ENCODE data around the gene AP3S1. TPM values are rescaled to one million over a fixed set of nuclear protein-coding genes. Genes with fewer than 3 reads are reported as not detected.

Gene AP3S1
- polyA plus RNA-seq, 3 donors, result 30.2 to 86.1 (median 84.8) TPM

DNA sequence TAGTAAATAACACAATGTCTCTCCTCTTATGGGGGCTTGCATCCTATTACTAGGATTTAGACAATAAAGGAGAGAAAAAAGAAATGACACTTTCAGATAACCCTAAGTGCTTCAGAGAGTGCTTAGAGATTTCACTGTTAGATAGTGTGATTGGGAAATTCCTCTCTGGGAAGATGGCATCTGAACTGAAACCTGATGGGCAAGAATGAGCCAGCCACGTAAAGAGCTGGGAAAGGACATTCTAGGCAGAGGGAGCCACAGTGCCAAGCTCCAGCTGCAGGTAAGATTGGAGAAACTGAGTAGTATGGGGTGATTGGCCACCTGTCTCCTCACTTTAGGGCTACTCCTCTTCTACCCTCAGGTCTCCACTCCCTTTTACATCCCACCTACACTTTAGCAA lies 39.8 kb upstream of the AP3S1 start:
- peak overlapping the region in 2 of 7 donors; percentile 22 to 30 for H3K27ac Mint-ChIP-seq
- H3K36me3 ChIP-seq (replicated peaks in 1 of 2; ENCODE audit: control insufficient read depth in 1 of 2, insufficient read depth in 2 of 2, low read length in 2 of 2), result no peaks in the 10 kb centered on the region

DNA sequence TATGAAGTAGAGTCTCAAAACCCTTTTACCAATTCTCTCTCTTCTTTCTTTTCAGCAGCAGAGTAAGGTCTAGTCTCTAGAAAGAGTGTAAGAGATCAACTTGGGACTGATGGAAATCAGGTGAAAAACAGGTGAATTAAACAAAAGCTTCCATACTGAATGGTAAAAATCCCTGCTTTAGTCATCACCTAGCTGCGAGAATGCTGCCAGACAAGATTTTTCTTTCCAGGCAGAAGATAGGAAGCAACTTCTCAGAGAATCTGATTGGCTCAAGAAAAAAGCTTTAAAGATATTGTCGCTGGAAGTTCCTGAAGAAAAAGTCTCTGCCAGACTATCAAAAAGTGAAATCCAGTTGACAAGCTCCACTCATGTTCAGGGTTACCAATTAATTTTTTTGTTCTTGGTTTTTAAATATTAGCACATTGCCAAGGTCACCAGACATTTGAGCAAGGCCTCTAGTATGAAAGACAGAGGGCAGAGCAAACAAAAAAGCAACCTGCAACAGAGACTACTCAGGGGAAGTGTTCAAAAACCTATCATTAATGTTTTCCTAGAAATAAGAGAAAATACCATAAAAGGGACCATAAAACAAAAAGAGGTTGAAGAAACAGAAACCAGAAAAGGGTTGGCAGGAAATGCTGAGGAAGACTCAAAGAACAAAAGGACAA lies 34.6 kb upstream of the AP3S1 start:
- H3K4me3 Mint-ChIP-seq, result no peak overlapping the region
- H3K27ac ChIP-seq (ENCODE audit: low read depth in 1 of 2, low read length in 2 of 2), result no peak overlapping the region
- DNase-seq, result no peak

More for the DNA sequence above, 39.8 kb upstream of the AP3S1 start:
- no peaks in the 10 kb centered on the region for H3K27me3 ChIP-seq (ENCODE audit: control insufficient read depth in 2 of 2, insufficient read depth in 2 of 2, low read length in 2 of 2)
- H3K9ac ChIP-seq (ENCODE audit: insufficient read depth, low read length, poor library complexity, severe bottlenecking), result no peak overlapping the region
- H3K4me1 ChIP-seq (ENCODE audit: control insufficient read depth in 1 of 2, insufficient read depth in 2 of 2, low read length in 2 of 2), result no peaks in the 10 kb centered on the region
- intact Hi-C loops (cut with micrococcal nuclease), result no loop called here
- Mint-ChIP-seq H3K4me3 (no peak overlapping the region), H3K27me3 (ENCODE audit: low read depth in 3 of 3) (peaks cover 3 to 7% (median 6%) of the 10 kb centered on the region in 3 donors), H3K36me3 (no peaks in the 10 kb centered on the region), H3K4me1 (no peaks in the 10 kb centered on the region), H3K9me3 (peaks cover 0 to 4% (median 0%) of the 10 kb centered on the region in 7 donors)
- TF ChIP-seq, protein P1, sequence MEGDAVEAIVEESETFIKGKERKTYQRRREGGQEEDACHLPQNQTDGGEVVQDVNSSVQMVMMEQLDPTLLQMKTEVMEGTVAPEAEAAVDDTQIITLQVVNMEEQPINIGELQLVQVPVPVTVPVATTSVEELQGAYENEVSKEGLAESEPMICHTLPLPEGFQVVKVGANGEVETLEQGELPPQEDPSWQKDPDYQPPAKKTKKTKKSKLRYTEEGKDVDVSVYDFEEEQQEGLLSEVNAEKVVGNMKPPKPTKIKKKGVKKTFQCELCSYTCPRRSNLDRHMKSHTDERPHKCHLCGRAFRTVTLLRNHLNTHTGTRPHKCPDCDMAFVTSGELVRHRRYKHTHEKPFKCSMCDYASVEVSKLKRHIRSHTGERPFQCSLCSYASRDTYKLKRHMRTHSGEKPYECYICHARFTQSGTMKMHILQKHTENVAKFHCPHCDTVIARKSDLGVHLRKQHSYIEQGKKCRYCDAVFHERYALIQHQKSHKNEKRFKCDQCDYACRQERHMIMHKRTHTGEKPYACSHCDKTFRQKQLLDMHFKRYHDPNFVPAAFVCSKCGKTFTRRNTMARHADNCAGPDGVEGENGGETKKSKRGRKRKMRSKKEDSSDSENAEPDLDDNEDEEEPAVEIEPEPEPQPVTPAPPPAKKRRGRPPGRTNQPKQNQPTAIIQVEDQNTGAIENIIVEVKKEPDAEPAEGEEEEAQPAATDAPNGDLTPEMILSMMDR (IDR thresholded peaks at IDR 0.05), result no peak
- no peak for DNase-seq
- no peak overlapping the region for H2AFZ ChIP-seq (ENCODE audit: insufficient read depth, low read depth, low read length, poor library complexity, severe bottlenecking)
- H3K4me3 ChIP-seq (replicated peaks in 1 of 3; ENCODE audit: low read depth in 2 of 3, low read length in 3 of 3), result no peak overlapping the region
- no peak overlapping the region for H3K4me2 ChIP-seq (replicated peaks; ENCODE audit: extremely low read depth, low read length, poor library complexity, severe bottlenecking)
- no peak overlapping the region for H3K27ac ChIP-seq (ENCODE audit: low read depth in 1 of 2, low read length in 2 of 2)
- H3K79me2 ChIP-seq (ENCODE audit: insufficient read depth, low read length), result no peaks in the 10 kb centered on the region
- WGBS (ENCODE audit: insufficient coverage), result 100% methylated on average over 1 of the region's 1 CpG
- H3K9me3 ChIP-seq (replicated peaks in 1 of 2; ENCODE audit: control insufficient read depth in 1 of 2, insufficient read depth in 1 of 2, low read length in 2 of 2), result no peaks in the 10 kb centered on the region
- no peaks in the 10 kb centered on the region for H4K20me1 ChIP-seq (ENCODE audit: insufficient read depth, low read length)

More for the DNA sequence above, 34.6 kb upstream of the AP3S1 start:
- Histone ChIP-seq H2AFZ (ENCODE audit: insufficient read depth, low read depth, low read length, poor library complexity, severe bottlenecking) (no peak overlapping the region), H3K36me3 (replicated peaks in 1 of 2; ENCODE audit: control insufficient read depth in 1 of 2, insufficient read depth in 2 of 2, low read length in 2 of 2) (no peaks in the 10 kb centered on the region), H4K20me1 (ENCODE audit: insufficient read depth, low read length) (no peaks in the 10 kb centered on the region), H3K4me1 (ENCODE audit: control insufficient read depth in 1 of 2, insufficient read depth in 2 of 2, low read length in 2 of 2) (no peaks in the 10 kb centered on the region), H3K79me2 (ENCODE audit: insufficient read depth, low read length) (no peaks in the 10 kb centered on the region), H3K4me2 (replicated peaks; ENCODE audit: extremely low read depth, low read length, poor library complexity, severe bottlenecking) (no peak overlapping the region), H3K9ac (ENCODE audit: insufficient read depth, low read length, poor library complexity, severe bottlenecking) (no peak overlapping the region), H3K27me3 (ENCODE audit: control insufficient read depth in 2 of 2, insufficient read depth in 2 of 2, low read length in 2 of 2) (peaks cover 0 to 19% of the 10 kb centered on the region in 2 donors), H3K9me3 (replicated peaks in 1 of 2; ENCODE audit: control insufficient read depth in 1 of 2, insufficient read depth in 1 of 2, low read length in 2 of 2) (no peaks in the 10 kb centered on the region), H3K4me3 (replicated peaks in 1 of 3; ENCODE audit: low read depth in 2 of 3, low read length in 3 of 3) (no peak overlapping the region)
- TF ChIP-seq, protein P1 (IDR thresholded peaks at IDR 0.05), result no peak
- 80% methylated on average over 2 of the region's 2 CpGs for WGBS (ENCODE audit: insufficient coverage)
- intact Hi-C loops (cut with micrococcal nuclease), result no loop called here
- Mint-ChIP-seq H3K4me1 (no peaks in the 10 kb centered on the region), H3K9me3 (peaks cover 0 to 3% (median 0%) of the 10 kb centered on the region in 7 donors), H3K36me3 (no peaks in the 10 kb centered on the region), H3K27me3 (ENCODE audit: low read depth in 3 of 3) (peaks cover 7 to 26% (median 11%) of the 10 kb centered on the region in 3 donors), H3K27ac (no peak overlapping the region)

Measured in CD14-positive monocyte (primary cell).